CD8-positive, alpha-beta memory T cell (primary cell): ENCODE results near the gene SLC16A13. TPM values are rescaled to one million over a fixed set of nuclear protein-coding genes. Genes with fewer than 3 reads are reported as not detected.

Source experiments
- CTCF ChIA-PET: fragments of 350-600 bp; sonication (Branson Sonifier 250); formaldehyde crosslinking; loops from one replicate; lab custom pipeline; 2021; ENCODE audit warnings: antibody characterized with exemption; lab: Charles Lee
- POLR2A ChIA-PET: fragments of 350-600 bp; sonication (Branson Sonifier 250); formaldehyde crosslinking; loops from one replicate; lab custom pipeline; 2021; ENCODE audit warnings: antibody characterized with exemption; lab: Charles Lee
- DNase-seq, 5 donors: peaks; one replicate each; pipeline versions ENCODE4 v3.0.0 to v3.0.0-alpha.2; 2020 to 2022; ENCODE audit warnings: mixed read lengths in 1 of 5
- H3K27ac ChIP-seq: one replicate; pipeline ENCODE4 v1.7.0; 2013; ENCODE audit warnings: low read depth, mild to moderate bottlenecking, low read length, moderate library complexity
- H3K27me3 ChIP-seq: 2 replicates; pipeline ENCODE4 v1.7.0; 2013; ENCODE audit warnings: low read length, mild to moderate bottlenecking; ENCODE audit not compliant: insufficient read depth, poor library complexity, severe bottlenecking
- H3K36me3 ChIP-seq: 2 replicates; pipeline ENCODE4 v1.7.0; 2013; ENCODE audit warnings: mild to moderate bottlenecking, low read length, moderate library complexity; ENCODE audit not compliant: insufficient read depth
- H3K4me1 ChIP-seq: 2 replicates; pipeline ENCODE4 v1.7.0; 2013; ENCODE audit warnings: mild to moderate bottlenecking, low read length, moderate library complexity; ENCODE audit not compliant: insufficient read depth
- H3K4me3 ChIP-seq: 2 replicates; pipeline ENCODE4 v1.7.0; 2013; ENCODE audit warnings: mild to moderate bottlenecking, low read length
- H3K9me3 ChIP-seq: 2 replicates; pipeline ENCODE4 v1.7.0; 2013; ENCODE audit warnings: mild to moderate bottlenecking, low read length
- H3K27ac Mint-ChIP-seq, 8 donors: one replicate each; pipeline ENCODE4 v1.8.0; 2020 to 2021; ENCODE audit warnings: mixed read lengths in 8 of 8, mild to moderate bottlenecking in 6 of 8, inconsistent platforms in 3 of 8, moderate library complexity in 3 of 8
- H3K27me3 Mint-ChIP-seq, 2 donors: one replicate each; pipeline ENCODE4 v1.8.0; 2020 to 2021; ENCODE audit warnings: mixed read lengths in 2 of 2, mild to moderate bottlenecking in 1 of 2, moderate library complexity in 1 of 2
- H3K36me3 Mint-ChIP-seq, 3 donors: one replicate each; pipeline ENCODE4 v1.8.0; 2020 to 2021; ENCODE audit warnings: mixed read lengths in 3 of 3, inconsistent platforms in 1 of 3, mild to moderate bottlenecking in 1 of 3
- H3K4me1 Mint-ChIP-seq, 3 donors: one replicate each; pipeline ENCODE4 v1.8.0; 2020 to 2021; ENCODE audit warnings: mixed read lengths in 3 of 3, inconsistent platforms in 1 of 3, mild to moderate bottlenecking in 1 of 3
- H3K4me3 Mint-ChIP-seq, 7 donors: one replicate each; pipeline ENCODE4 v1.8.0; 2020 to 2021; ENCODE audit warnings: mixed read lengths in 7 of 7, mild to moderate bottlenecking in 6 of 7, moderate library complexity in 4 of 7, inconsistent platforms in 2 of 7
- H3K9me3 Mint-ChIP-seq, 5 donors: one replicate each; pipeline ENCODE4 v1.8.0; 2020 to 2022; ENCODE audit warnings: mixed read lengths in 5 of 5, mild to moderate bottlenecking in 3 of 5, moderate library complexity in 2 of 5, inconsistent platforms in 1 of 5
- polyA plus RNA-seq: library from polyadenylated mRNA; unstranded; fragments of 300-500 nt; fragmentation: Illumina TruSeq; gene quantifications from one replicate; pipeline ENCODE4 v1.2.3, GENCODE V29; 2021
- total RNA-seq, 2 experiments: library from RNA; stranded (reverse); gene quantifications; one replicate each; pipeline ENCODE4 v1.2.3, GENCODE V29; 2021

Gene SLC16A13
- total and polyA plus RNA-seq, 3 experiments from 2014 or later, result 1.4 to 8.1 (median 7.7) TPM

- ChIA-PET POLR2A (no interaction called here), CTCF (interaction anchor here (1.1 to 4.8 kb wide), 2 partner anchors 15 to 98 kb away, joined by 3 to 17 read pairs; no protein-coding TSS in a partner anchor)
- Mint-ChIP-seq H3K4me1 (peaks cover 57 to 75% (median 62%) of the 10 kb centered on the region in 3 donors), H3K27me3 (peaks cover 0 to 5% of the 10 kb centered on the region in 2 donors), H3K27ac (no peak overlapping the region), H3K9me3 (no peaks in the 10 kb centered on the region), H3K36me3 (peaks cover 0 to 17% (median 0%) of the 10 kb centered on the region in 3 donors), H3K4me3 (no peak overlapping the region)
- peak overlapping the region; percentile 24 for H3K27ac ChIP-seq
- DNase-seq, result no peak
- H3K36me3 ChIP-seq, result no peaks in the 10 kb centered on the region
- H3K9me3 ChIP-seq, result no peaks in the 10 kb centered on the region
- H3K4me1 ChIP-seq, result peaks cover 52% of the 10 kb centered on the region
- H3K4me3 ChIP-seq, result no peak overlapping the region
- H3K27me3 ChIP-seq, result no peaks in the 10 kb centered on the region
Measured at GRCh38 chr17:7019367-7019766, 16.4 kb upstream of the SLC16A13 start.

GRCh38 chr17:7019839-7020519 is 15.8 kb upstream of the SLC16A13 start:
- Histone ChIP-seq H3K9me3 (no peaks in the 10 kb centered on the region), H3K27ac (peak overlapping the region; percentile 24), H3K4me3 (no peak overlapping the region), H3K36me3 (no peaks in the 10 kb centered on the region), H3K4me1 (peaks cover 52% of the 10 kb centered on the region), H3K27me3 (no peaks in the 10 kb centered on the region)
- ChIA-PET POLR2A (no interaction called here), CTCF (interaction anchor here (1.0 to 4.8 kb wide), 7 partner anchors 16 to 110 kb away, joined by 3 to 51 read pairs (median 17); no protein-coding TSS in a partner anchor)
- Mint-ChIP-seq H3K27me3 (peaks cover 0 to 5% of the 10 kb centered on the region in 2 donors), H3K27ac (peak overlapping the region in 3 of 8 donors; percentile 0 to 89 (median 24)), H3K4me1 (peaks cover 56 to 75% (median 60%) of the 10 kb centered on the region in 3 donors), H3K9me3 (no peaks in the 10 kb centered on the region), H3K36me3 (peaks cover 0 to 15% (median 0%) of the 10 kb centered on the region in 3 donors), H3K4me3 (no peak overlapping the region)
- no peak for DNase-seq

DNA sequence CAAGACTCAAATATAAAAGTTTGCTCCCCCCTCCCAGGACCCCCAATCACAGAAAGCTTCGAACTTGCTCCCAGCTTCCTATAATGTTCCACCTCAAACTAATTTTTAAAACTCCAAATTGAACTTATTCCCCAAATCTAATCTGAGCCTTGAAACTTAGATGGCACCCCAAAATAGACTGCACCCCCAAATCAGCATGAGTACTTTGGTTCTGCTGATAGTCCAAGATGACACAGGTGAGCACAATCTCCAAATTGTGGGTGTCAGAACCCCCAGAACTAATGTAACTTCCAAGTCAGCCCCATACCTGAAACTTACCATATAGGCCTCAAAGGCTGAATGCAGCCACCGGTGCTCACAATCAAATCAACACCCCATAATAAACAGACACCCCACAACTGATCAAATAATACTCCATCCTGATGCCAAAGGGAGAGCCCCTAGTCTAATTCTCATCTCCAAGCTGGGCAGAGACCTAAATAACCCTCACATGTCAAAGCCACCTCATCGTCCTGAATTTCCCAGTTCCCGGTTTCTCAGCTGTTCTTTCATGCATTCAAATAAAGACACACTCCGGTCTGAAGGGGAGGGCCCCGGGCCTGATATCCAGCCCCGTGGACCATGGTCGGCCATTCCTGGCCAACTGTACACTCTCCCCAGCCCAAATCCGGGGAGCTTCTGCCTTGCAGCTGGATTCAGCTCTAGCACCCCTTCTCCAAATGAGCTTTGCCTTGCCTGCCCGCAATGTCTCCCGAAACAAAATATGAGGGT is 14.7 kb upstream of the SLC16A13 start:
- POLR2A ChIA-PET, result interaction anchor here (0.6 to 2.2 kb wide), 4 partner anchors 14 to 111 kb away, joined by 3 to 17 read pairs (median 6); partner anchors contain the start of gene SLC16A13

GRCh38 chr17:7021993-7022778 is 13.6 kb upstream of the SLC16A13 start:
- Mint-ChIP-seq H3K27me3 (peaks cover 0 to 5% of the 10 kb centered on the region in 2 donors), H3K36me3 (peaks cover 0 to 6% (median 0%) of the 10 kb centered on the region in 3 donors), H3K4me1 (peaks cover 45 to 53% (median 47%) of the 10 kb centered on the region in 3 donors), H3K9me3 (no peaks in the 10 kb centered on the region), H3K4me3 (peak overlapping the region; percentile 37 to 75 (median 57)), H3K27ac (peak overlapping the region; percentile 19 to 95 (median 88))
- CTCF ChIA-PET, result interaction anchor here (0.8 to 4.3 kb wide), 20 partner anchors 9 to 179 kb away, joined by 3 to 51 read pairs (median 6); partner anchors contain the start of genes RNASEK and SLC16A13
- no peaks in the 10 kb centered on the region for H3K36me3 ChIP-seq
- no peak overlapping the region for H3K27ac ChIP-seq
- H3K27me3 ChIP-seq, result no peaks in the 10 kb centered on the region
- H3K4me3 ChIP-seq, result peak overlapping the region; percentile 42
- DNase-seq, result peak; percentile 71 to 81 (median 74)
- no peaks in the 10 kb centered on the region for H3K9me3 ChIP-seq
- H3K4me1 ChIP-seq, result peaks cover 33% of the 10 kb centered on the region
- POLR2A ChIA-PET, result interaction anchor here (0.6 to 2.2 kb wide), 4 partner anchors 13 to 111 kb away, joined by 3 to 17 read pairs (median 6); partner anchors contain the start of gene SLC16A13

More for the DNA sequence above, 14.7 kb upstream of the SLC16A13 start:
- CTCF ChIA-PET, result interaction anchor here (0.8 to 4.3 kb wide), 20 partner anchors 9 to 178 kb away, joined by 3 to 51 read pairs (median 6); partner anchors contain the start of genes RNASEK and SLC16A13
- Mint-ChIP-seq H3K9me3 (no peaks in the 10 kb centered on the region), H3K27me3 (peaks cover 0 to 5% of the 10 kb centered on the region in 2 donors), H3K27ac (peak overlapping the region in 7 of 8 donors; percentile 19 to 95 (median 81)), H3K4me1 (peaks cover 49 to 64% (median 51%) of the 10 kb centered on the region in 3 donors), H3K4me3 (peak overlapping the region in 6 of 7 donors; percentile 5 to 50 (median 26)), H3K36me3 (peaks cover 0 to 11% (median 0%) of the 10 kb centered on the region in 3 donors)
- Histone ChIP-seq H3K9me3 (no peaks in the 10 kb centered on the region), H3K27me3 (no peaks in the 10 kb centered on the region), H3K4me3 (no peak overlapping the region), H3K36me3 (no peaks in the 10 kb centered on the region), H3K27ac (no peak overlapping the region), H3K4me1 (peaks cover 44% of the 10 kb centered on the region)
- no peak for DNase-seq

DNA sequence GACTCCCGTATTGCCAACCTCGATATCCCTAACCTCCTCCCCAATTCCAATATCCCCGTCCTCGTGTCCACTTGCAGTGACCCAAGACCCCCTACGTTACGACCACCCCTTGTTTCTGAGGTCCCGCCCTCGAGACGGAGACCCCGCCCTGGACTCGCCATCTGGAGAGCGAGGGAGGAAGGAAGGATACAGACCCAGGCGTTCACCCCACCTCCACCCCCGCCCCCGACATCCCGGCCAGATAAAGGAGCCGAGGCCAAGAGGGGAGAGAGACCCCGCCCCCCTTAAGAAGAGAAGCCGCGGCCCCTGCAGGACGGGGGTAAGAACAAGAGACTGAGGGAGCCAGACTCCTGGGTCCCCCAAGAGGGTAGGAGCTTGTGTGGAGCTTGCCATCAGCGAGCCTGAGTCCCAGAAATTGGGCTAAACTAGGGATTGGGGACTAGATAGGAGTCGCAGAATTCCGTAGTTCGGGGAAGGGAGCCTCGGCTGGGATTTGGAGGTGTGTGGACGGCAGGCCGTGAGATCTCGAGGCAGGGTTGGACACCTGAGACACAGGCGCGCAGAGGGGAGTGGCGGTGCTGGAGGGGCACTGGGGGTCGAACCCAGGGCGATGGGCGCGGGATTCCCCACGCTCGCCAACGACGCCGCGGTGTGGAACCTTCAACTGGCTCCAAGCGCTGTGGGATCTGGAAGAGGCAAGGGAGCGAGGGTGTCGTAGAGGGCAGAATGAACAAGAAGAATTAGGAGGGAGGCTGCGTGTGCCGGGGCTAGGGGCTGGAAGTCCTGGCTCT is 12.8 kb upstream of the SLC16A13 start, which contains the start of gene BCL6B:
Gene BCL6B (plus strand): TSS at position 270 of the 791 bp plus-strand sequence. CDS start 622 bp downstream, outside the sequence.
- Histone ChIP-seq H3K4me3 (peak within 1 kb of the TSS; percentile 45), H3K9me3 (no peaks in the 10 kb centered on the region), H3K4me1 (peaks cover 25% of the 10 kb centered on the region), H3K27me3 (no peaks in the 10 kb centered on the region), H3K27ac (peak within 1 kb of the TSS; percentile 43), H3K36me3 (no peaks in the 10 kb centered on the region)
- Mint-ChIP-seq H3K9me3 (no peaks in the 10 kb centered on the region), H3K4me3 (peak within 1 kb of the TSS; percentile 67 to 90 (median 73)), H3K27me3 (peaks cover 0 to 5% of the 10 kb centered on the region in 2 donors), H3K36me3 (no peaks in the 10 kb centered on the region), H3K27ac (peak within 1 kb of the TSS; percentile 75 to 96 (median 89)), H3K4me1 (peaks cover 37 to 45% (median 39%) of the 10 kb centered on the region in 3 donors)
- no peak for DNase-seq
- CTCF ChIA-PET, result interaction anchor here (0.8 to 4.3 kb wide), 7 partner anchors 13 to 121 kb away, joined by 3 to 51 read pairs (median 12); partner anchors contain the start of gene SLC16A13
- POLR2A ChIA-PET, result interaction anchor here (1.0 to 2.8 kb wide), 5 partner anchors 8 to 22 kb away, joined by 7 to 17 read pairs (median 8); partner anchors contain the start of gene SLC16A13

DNA sequence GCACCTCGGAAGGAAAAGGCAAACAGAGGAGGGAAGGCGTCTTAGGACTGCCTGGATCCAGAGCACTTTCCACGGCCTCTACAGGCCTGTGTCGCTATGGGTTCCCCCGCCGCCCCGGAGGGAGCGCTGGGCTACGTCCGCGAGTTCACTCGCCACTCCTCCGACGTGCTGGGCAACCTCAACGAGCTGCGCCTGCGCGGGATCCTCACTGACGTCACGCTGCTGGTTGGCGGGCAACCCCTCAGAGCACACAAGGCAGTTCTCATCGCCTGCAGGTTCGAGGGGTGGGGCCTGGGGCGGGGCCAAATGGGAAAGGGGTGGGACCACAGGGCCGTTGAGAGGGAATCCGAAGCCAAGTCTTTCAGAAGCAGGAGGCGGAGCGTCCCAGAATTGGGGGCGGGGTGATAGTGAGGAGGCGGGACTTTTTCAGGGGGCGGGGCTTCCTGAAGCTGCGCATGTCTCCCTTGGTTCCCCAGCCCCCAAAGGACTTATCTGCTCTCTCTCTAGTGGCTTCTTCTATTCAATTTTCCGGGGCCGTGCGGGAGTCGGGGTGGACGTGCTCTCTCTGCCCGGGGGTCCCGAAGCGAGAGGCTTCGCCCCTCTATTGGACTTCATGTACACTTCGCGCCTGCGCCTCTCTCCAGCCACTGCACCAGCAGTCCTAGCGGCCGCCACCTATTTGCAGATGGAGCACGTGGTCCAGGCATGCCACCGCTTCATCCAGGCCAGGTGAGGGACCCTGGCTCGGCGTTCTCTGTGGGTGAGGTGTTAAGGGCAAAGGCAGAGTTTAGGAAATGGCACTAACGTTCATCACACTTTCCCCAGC is 12.0 kb upstream of the SLC16A13 start:
- Mint-ChIP-seq H3K27me3 (peaks cover 0 to 5% of the 10 kb centered on the region in 2 donors), H3K4me1 (peaks cover 33 to 39% (median 35%) of the 10 kb centered on the region in 3 donors), H3K36me3 (no peaks in the 10 kb centered on the region), H3K27ac (peak overlapping the region; percentile 75 to 96 (median 89)), H3K4me3 (peak overlapping the region; percentile 67 to 90 (median 73)), H3K9me3 (no peaks in the 10 kb centered on the region)
- DNase-seq, result peak; percentile 89 to 97 (median 94)
- peak overlapping the region; percentile 43 for H3K27ac ChIP-seq
- no peaks in the 10 kb centered on the region for H3K36me3 ChIP-seq
- ChIA-PET CTCF (interaction anchor here (0.6 to 4.3 kb wide), 5 partner anchors 12 to 180 kb away, joined by 3 to 51 read pairs (median 3); partner anchors contain the start of gene SLC16A13), POLR2A (interaction anchor here (0.8 to 2.8 kb wide), 5 partner anchors 9 to 28 kb away, joined by 5 to 12 read pairs (median 7); partner anchors contain the start of gene SLC16A13)
- no peaks in the 10 kb centered on the region for H3K9me3 ChIP-seq
- no peaks in the 10 kb centered on the region for H3K27me3 ChIP-seq
- H3K4me1 ChIP-seq, result peaks cover 26% of the 10 kb centered on the region
- peak overlapping the region; percentile 45 for H3K4me3 ChIP-seq
